ENCODE measurements around the gene PITPNM3. TPM values are rescaled to one million over a fixed set of nuclear protein-coding genes. Genes with fewer than 3 reads are reported as not detected.

The PITPNM3 gene
- total and polyA plus RNA-seq, 7 donors, result 3.6 to 13.6 (median 5.7) TPM

DNA sequence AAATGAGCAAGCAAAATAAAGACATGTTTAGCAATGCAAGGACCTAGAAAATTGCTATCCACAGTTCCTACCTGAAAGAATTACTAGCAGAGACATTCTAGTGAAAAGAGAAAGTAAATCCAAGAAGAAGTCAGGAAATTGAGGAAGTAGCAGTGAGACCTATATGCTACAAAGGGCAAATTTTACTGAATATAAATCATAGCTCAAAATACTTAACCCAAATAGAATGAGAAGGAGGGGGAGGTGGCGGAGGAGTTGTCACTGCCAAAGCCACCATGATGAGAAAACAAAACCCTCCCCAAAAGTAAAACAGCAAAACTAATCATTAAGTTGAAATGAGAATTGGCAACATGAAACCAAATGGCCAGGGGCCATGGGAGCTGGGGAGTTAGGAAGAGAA, 39.3 kb downstream of the PITPNM3 start:
- no peak for DNase-seq
- Histone ChIP-seq H3K4me3 (no peak overlapping the region), H3K27ac (no peak overlapping the region), H3K4me1 (no peaks in the 10 kb centered on the region), H3K9me3 (no peaks in the 10 kb centered on the region), H3K36me3 (no peaks in the 10 kb centered on the region), H3K27me3 (no peaks in the 10 kb centered on the region)
- 73 to 84% methylated on average over 1 of the region's 1 CpG for WGBS, 2 donors
- intact Hi-C loops (cut with DNase I), result no loop called here
- TF ChIP-seq, protein P1, sequence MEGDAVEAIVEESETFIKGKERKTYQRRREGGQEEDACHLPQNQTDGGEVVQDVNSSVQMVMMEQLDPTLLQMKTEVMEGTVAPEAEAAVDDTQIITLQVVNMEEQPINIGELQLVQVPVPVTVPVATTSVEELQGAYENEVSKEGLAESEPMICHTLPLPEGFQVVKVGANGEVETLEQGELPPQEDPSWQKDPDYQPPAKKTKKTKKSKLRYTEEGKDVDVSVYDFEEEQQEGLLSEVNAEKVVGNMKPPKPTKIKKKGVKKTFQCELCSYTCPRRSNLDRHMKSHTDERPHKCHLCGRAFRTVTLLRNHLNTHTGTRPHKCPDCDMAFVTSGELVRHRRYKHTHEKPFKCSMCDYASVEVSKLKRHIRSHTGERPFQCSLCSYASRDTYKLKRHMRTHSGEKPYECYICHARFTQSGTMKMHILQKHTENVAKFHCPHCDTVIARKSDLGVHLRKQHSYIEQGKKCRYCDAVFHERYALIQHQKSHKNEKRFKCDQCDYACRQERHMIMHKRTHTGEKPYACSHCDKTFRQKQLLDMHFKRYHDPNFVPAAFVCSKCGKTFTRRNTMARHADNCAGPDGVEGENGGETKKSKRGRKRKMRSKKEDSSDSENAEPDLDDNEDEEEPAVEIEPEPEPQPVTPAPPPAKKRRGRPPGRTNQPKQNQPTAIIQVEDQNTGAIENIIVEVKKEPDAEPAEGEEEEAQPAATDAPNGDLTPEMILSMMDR (IDR thresholded peaks at IDR 0.05), result no peak
- no peak for TF ChIP-seq EP300 (IDR thresholded peaks at IDR 0.05)
- no peak for TF ChIP-seq POLR2A (IDR thresholded peaks at IDR 0.05)
- no peak for TF ChIP-seq POLR2AphosphoS5 (IDR thresholded peaks at IDR 0.05)

DNA sequence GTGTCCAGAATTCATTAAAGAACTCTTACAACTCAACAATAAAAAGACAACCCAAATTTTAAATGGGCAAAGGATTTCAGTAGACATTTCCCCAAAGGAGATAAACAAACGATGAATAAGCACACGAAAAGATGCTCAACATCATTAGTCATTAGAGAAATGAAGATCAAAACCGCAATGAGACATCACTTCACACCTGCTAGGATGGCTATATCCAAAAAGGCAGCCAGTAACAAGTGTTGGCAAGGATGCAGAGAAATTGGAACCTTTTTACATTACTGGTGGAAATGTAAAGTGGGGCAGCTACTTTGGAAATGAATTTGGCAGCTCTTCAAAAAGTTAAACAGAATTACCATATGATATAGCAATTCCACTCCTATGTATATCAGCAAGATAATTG, 42.0 kb downstream of the PITPNM3 start:
- intact Hi-C loops (cut with DNase I), result no loop called here
- TF ChIP-seq POLR2A (IDR thresholded peaks at IDR 0.05), result no peak
- TF ChIP-seq POLR2AphosphoS5 (IDR thresholded peaks at IDR 0.05), result no peak
- no peak for TF ChIP-seq EP300 (IDR thresholded peaks at IDR 0.05)
- TF ChIP-seq, protein P1 (IDR thresholded peaks at IDR 0.05), result no peak
- no peaks in the 10 kb centered on the region for H3K27me3 ChIP-seq
- H3K36me3 ChIP-seq, result no peaks in the 10 kb centered on the region
- 91 to 94% methylated on average over 3 of the region's 3 CpGs for WGBS, 2 donors
- DNase-seq, result no peak
- no peak overlapping the region for H3K4me3 ChIP-seq
- no peaks in the 10 kb centered on the region for H3K9me3 ChIP-seq
- H3K4me1 ChIP-seq, result peaks cover 0 to 5% (median under 1%) of the 10 kb centered on the region in 4 donors
- H3K27ac ChIP-seq, result no peak overlapping the region

DNA sequence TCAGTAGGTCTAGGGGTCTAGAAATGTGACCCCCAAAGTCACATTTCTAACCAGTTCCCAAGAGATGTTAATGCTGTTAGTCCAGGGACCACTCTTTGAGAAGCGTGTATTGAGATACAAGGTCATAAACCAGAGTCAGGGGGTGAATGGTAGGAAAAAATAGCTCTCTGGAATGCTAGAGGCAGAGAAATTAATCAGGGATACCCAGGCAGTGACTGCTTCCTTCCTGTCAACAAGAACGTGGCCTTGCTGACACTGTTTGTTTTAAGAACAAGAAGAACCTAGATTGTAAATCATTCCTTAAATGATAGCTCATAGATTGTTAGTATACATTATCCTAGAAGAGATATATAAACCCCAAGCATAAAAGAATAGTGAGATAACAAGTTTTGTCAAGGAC, 43.8 kb downstream of the PITPNM3 start:
- intact Hi-C loops (cut with DNase I), result no loop called here
- WGBS, 2 donors, result 43 to 44% methylated on average over 2 of the region's 2 CpGs
- DNase-seq, result no peak

DNA sequence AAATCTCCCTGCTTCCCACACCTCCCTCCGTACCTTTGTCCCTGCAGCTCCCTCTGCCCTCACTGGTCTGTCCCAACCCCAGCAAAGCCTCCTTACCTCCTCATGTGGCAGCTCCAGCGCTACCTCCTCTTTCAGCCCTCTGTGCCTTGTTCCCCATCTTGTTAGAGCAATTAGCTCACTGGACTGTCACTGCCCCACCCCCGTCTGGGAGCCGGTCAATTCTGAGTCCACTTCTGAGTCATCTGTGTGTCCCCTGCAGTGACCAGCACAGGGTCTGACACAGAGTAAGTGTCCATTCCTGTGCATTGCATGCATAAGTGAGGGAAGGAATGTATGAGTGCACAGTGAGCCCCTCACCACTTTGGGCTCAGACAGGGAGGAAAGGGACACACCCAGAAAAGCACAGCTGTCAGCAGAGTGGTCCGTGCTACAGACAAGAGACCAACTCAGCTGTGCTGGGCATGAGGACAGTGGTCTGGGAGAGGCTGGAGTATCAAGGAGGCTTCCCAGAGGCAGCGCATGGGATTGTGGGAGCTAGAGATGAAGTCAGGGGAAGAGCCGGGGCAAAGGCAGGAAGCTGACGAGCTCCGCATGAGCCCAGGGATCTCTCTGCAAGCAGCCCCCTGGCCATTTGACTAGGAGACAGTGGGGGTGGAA, 45.9 kb downstream of the PITPNM3 start:
- TF ChIP-seq EP300 (IDR thresholded peaks at IDR 0.05) (no peak), POLR2A (IDR thresholded peaks at IDR 0.05) (no peak), POLR2AphosphoS5 (IDR thresholded peaks at IDR 0.05) (no peak)
- TF ChIP-seq, protein P1 (IDR thresholded peaks at IDR 0.05), result no peak
- intact Hi-C loops (cut with DNase I), result no loop called here
- Histone ChIP-seq H3K4me1 (peaks cover 0 to 40% (median 32%) of the 10 kb centered on the region in 4 donors), H3K27me3 (no peaks in the 10 kb centered on the region), H3K4me3 (no peak overlapping the region), H3K36me3 (no peaks in the 10 kb centered on the region), H3K9me3 (no peaks in the 10 kb centered on the region), H3K27ac (no peak overlapping the region)
- DNase-seq, result peak; percentile 37
- 90 to 92% methylated on average over 9 of the region's 9 CpGs for WGBS, 2 donors

More for the DNA sequence above, 43.8 kb downstream of the PITPNM3 start:
- TF ChIP-seq POLR2A (IDR thresholded peaks at IDR 0.05) (no peak), EP300 (IDR thresholded peaks at IDR 0.05) (no peak), POLR2AphosphoS5 (IDR thresholded peaks at IDR 0.05) (no peak)
- TF ChIP-seq, protein P1 (IDR thresholded peaks at IDR 0.05), result no peak
- H3K27ac ChIP-seq, result no peak overlapping the region
- H3K9me3 ChIP-seq, result no peaks in the 10 kb centered on the region
- H3K27me3 ChIP-seq, result no peaks in the 10 kb centered on the region
- no peaks in the 10 kb centered on the region for H3K36me3 ChIP-seq
- H3K4me1 ChIP-seq, result peaks cover 0 to 21% (median 17%) of the 10 kb centered on the region in 4 donors
- no peak overlapping the region for H3K4me3 ChIP-seq

DNA sequence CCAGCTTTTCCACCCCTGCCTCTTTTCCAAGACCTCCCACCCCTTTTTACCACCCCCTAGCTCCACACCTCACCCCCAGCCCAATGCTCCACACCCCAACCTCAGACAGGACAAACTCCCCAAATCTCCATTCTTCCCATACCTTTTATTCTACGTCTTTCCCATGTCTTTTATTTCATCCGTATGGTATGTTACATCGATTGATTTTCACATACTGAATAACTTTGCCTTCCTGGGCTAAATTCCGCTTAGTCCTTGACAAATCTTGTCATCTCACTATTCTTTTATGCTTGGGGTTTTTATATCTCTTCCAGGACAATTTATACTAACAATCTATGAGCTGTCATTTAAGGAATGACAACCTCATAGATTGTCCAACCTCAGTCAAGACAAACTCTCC, 46.4 kb downstream of the PITPNM3 start:
- no peaks in the 10 kb centered on the region for H3K36me3 ChIP-seq
- 90 to 95% methylated on average over 4 of the region's 4 CpGs for WGBS, 2 donors
- intact Hi-C loops (cut with DNase I), result no loop called here
- peaks cover 0 to 44% (median 33%) of the 10 kb centered on the region in 4 donors for H3K4me1 ChIP-seq
- H3K4me3 ChIP-seq, result no peak overlapping the region
- no peaks in the 10 kb centered on the region for H3K27me3 ChIP-seq
- H3K9me3 ChIP-seq, result no peaks in the 10 kb centered on the region
- H3K27ac ChIP-seq, result peak overlapping the region in 2 of 4 donors; percentile 71 to 82
- no peak for DNase-seq
- TF ChIP-seq POLR2AphosphoS5 (IDR thresholded peaks at IDR 0.05) (no peak), EP300 (IDR thresholded peaks at IDR 0.05) (no peak), POLR2A (IDR thresholded peaks at IDR 0.05) (no peak)
- TF ChIP-seq, protein P1 (IDR thresholded peaks at IDR 0.05), result no peak
